Endothelial cell of hepatic sinusoid (primary cell): ENCODE results near the gene BLTP2.

Experiments used
- in situ Hi-C: cut with HindIII; loops from 2 replicates; pipeline ENCODE4 v1.10.0; 2017; ENCODE audit warnings: low sequenced_read_pairs

BLTP2 gene

DNA sequence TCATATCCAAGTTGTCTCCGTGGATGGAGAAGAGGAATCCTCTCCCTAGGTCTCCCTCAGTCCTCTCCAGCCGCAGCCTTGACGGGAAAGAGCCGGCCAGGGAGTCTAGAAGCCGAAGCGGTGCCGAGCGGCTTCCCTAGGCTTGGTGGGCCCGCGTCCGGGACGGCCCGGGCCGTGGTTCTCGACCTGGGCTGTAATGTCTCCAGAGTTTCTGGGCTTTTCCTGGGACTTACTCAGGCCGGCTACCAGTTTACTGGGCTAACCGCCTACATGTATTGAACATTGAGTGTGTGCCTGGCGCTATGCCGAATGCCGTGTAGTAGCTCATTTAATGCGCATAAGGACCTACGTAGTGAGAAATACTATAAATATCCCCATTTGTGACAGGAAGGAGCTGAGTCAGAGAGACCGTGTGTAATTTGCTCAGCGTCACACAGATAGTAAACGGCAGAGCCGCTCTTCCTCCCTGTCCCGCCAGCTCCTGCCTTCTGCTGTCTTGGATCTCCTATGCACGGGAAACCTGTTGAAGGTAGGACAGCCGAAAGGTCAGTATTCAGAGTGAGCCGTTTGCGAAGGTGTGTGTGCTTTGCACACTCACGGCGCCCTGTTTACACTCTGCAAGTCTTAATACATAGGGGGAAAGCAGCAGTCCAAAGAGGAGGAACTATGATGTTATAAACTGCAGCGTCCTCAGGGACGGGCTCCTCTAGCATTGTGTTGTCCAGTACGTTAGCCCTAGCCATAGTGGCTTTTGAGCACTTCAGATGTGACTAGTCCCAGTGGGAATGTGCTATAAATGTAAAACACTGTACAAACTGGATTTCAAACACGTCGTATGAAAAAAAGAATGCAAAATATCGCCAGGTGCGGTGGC lies 45.4 kb downstream of the BLTP2 start:
- in situ Hi-C loops = no loop called here

DNA sequence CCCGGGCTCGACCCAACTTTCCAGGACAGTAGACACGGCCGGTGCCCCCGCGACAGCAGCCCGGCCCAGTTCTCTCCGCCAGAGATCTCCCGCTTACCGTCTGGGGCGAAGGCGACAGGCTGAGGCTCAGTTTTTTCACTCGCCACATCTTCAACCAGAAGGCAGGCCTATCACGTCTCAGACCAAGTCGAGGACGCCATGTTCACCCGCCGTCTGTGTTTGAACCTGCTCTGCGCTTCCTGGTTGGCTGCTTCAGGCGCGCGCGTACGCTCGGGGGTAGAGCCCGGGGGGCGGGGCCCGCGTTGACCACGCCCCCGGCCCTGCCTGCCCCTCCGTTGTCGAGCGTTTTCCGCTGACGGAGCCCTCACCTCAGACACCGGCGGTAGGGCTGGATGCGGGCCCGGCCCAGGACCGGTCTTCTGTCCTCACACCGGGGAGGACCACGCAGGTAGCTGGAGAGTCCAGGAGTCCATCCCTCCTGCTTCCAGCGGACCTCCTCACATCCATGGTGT lies 46.1 kb downstream of the BLTP2 start, which contains the start of gene SPAG5:
Gene SPAG5, minus strand, starts transcription at position 227 of the 512 bp plus-strand sequence. Its CDS starts 79 bp downstream, at position 148.
- in situ Hi-C loops = no loop called here

- in situ Hi-C loops = no loop called here
Observed at GRCh38 chr17:28598389-28598788, 46.6 kb downstream of the BLTP2 start.

GRCh38 chr17:28597606-28598383 lies 47.2 kb downstream of the BLTP2 start:
- in situ Hi-C loops = no loop called here
